T-helper 1 cell (primary cell): Measurements from ENCODE around the gene TMEM52B.
A peak's percentile ranks its signal among the peaks of the same experiment; 100 is the strongest.

Source experiments
- DNase-seq, 5 donors: peaks; one replicate each; pipeline ENCODE4 v3.0.0-alpha.2; 2012 to 2020
- total RNA-seq, 4 donors: gene quantifications; one replicate each; lab custom pipeline; 2026; lab: John Stamatoyannopoulos, UW

TMEM52B gene
- total RNA-seq: 0 reads per million in 4 donors

DNA sequence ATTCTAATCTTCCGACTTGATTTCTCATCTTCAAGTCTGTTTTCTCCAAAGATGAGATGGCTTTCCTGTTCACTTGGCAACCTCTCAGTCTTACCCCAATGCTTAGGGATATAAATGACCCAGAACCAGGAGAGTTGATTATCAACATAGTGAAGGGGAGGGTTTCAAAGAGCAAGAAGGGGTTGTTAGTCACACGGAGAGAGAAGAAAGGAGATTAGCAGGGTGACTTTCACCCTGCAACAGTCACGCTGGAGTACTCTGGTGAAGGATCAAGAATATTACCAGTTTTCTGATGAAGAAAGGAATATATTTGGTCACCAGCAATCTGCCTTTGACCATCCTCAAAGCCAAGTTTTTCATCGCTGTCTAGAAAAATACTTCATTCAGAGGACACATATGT is at the start of gene TMEM52B:
TSS of gene TMEM52B (plus strand) at position 212 of the 400 bp plus-strand sequence. CDS start 543 bp downstream, outside the sequence.
- DNase-seq: no peak

- peak in 1 of 5 donors; percentile 42 for DNase-seq
Observed at GRCh38 chr12:10130042-10130441, 48.8 kb upstream of the TMEM52B start, which contains the start of gene CLEC7A. Gene CLEC7A (minus strand): TSS chr12:10130199. CDS start chr12:10130082, 117 bp downstream.

DNA sequence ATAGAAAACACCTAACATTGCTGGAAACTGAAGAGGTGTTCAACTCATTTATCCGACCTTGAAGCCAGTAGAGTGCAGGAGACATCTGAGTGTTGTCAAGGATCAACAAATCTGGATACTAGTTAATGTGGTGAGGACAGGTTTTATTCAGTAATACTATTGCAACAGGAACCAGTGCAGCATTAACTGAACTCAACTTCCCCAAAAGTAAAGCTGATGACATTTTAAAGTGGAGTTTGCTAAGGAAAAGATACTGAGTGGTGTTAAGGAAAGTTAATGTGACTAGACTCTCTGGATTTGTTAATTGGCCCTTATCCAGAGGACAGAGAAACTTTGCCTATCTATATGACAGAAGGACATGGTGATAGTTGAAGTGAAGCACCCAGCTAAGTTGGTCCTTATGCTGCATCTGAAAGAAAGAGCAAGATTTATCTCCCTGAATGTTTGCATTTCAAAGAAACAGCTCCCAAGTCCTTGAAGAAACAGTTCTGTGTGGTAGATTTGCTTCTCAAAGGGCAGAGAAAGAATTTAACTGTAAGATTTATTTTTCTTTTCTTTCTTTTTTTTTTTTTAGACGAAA is 47.6 kb upstream of the TMEM52B start:
- no peak for DNase-seq

DNA sequence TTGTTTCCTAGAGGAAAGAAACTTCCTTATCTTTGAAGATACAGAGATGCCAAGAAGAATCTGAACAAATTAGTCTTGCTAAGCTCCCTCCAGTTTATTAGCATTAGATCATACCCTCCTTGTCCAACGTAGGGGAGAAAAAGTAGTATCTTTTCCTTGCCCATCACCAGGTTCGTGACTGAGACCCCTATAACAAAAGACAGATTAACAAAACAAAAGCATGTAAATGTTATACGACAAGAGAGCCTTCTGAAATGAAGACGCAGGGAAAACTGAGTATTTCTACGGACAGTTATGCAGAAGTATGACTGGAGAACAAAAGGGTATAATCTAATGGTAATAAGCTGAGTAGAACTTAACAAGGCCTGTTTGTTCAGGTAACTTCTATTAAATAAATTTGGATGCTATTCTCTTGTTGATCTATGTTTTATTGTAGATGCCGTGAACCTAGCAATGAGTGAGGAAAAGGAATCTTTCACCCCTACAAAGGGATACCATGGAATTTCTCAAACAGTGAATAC is 45.9 kb upstream of the TMEM52B start:
- no peak for DNase-seq

- no peak for DNase-seq
Observed at GRCh38 chr12:10135126-10135525, 43.7 kb upstream of the TMEM52B start.

DNA sequence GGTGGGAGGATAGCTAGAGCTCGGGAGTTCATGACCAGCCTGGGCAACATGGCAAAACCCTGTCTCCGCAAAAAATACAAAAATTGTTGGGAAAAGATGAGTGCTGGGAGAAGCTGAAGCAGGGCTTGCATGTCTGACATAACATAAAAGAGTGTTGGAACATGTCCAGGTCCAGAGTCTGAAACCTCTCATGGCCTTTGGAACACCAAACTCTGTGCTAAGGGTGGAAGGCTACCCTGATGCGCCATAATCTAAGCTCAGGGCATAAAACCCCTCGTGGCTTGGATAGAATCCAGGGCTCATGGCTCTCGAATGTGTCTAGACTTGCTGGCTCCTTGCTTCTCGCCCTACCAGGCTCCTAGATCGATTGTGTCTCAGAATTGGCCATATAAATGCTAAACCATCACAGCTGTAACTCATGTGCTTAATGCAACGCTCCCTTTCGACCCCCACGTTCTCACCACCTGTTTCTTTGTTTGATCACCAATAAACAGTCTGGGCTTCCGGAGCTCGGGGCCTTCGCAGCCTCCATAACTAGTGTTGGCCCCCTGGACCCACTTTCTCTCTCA is 42.1 kb upstream of the TMEM52B start:
- DNase-seq: no peak

- peak in 3 of 5 donors; percentile 12 to 46 (median 31) for DNase-seq
Observed at GRCh38 chr12:10140001-10140400, 38.8 kb upstream of the TMEM52B start.

DNA sequence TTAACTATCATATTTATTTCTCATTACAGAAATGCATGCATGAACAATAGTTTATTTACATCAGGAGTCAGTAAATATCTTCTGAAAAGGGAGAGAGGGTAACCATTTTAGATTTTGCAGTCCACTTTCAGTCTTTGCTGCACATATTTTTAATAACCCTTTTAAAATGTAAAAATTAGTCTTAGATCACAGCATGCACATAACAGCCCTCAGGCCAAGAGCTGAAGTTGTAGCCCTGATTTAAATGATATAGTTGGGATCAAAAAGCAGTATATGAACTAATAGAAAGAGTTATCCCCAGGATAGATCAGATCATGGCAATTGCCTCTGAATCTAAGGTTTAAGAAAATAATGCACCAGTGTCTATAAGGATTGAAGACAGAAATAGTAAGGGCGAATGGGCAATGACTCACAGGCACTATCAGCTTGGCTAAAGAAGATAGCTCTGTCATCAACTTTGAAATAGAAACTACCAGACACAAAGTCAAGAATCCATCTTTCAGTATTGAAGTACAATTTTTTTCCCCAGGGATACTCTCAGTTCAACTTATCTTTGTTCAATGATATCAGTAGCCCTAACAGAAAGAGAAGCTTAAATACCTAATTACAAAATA is 35.7 kb upstream of the TMEM52B start:
- no peak for DNase-seq

DNA sequence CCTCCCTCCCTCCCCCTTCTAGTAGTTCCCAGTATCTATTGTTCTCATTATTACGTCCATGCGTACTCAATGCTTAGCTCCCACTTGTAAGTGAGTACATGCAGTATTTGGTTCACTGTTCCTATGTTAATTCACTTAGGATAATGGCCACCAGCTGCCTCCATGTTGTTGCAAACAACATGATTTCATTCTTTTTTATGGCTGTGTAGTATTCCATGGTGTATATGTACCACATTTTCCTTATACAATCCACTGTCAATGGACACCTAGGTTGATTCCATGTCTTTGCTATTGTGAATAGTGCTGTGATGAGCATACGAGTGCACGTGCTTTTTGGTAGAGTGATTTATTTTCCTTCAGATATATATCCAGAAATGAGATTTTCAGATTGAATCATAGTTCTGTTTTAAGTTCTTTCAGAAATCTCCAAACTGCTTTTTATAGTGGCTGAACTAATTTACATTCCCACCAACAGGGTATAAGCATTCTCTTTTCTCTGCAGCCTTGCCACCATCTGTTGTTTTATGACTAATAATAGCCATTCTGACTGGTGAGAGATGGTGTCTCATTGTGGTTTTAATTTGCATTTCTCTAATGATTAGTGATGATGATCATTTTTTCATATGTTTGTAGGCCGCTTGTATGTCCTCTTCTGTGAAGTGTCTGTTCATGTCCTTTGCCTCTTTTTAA is 31.0 kb upstream of the TMEM52B start:
- DNase-seq: no peak

DNA sequence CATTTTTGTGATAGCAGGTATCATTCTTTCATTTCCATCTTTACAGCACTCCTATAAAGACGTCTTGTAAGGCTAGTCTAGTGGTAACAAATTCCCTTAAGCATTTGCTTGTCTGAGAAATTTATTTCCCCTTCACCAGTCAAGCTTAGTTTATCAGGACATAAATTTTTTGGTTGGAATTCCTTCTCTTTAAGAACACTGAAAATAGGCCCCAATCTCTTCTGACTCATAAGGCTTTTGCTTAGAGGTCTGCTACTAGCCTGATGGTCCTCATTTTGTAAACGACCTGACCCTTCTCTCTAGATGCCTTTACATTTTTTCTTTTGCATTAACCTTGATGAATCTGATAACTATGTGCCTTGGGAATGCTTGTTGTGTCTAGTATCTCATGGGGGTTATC is 27.2 kb upstream of the TMEM52B start:
- no peak for DNase-seq

DNA sequence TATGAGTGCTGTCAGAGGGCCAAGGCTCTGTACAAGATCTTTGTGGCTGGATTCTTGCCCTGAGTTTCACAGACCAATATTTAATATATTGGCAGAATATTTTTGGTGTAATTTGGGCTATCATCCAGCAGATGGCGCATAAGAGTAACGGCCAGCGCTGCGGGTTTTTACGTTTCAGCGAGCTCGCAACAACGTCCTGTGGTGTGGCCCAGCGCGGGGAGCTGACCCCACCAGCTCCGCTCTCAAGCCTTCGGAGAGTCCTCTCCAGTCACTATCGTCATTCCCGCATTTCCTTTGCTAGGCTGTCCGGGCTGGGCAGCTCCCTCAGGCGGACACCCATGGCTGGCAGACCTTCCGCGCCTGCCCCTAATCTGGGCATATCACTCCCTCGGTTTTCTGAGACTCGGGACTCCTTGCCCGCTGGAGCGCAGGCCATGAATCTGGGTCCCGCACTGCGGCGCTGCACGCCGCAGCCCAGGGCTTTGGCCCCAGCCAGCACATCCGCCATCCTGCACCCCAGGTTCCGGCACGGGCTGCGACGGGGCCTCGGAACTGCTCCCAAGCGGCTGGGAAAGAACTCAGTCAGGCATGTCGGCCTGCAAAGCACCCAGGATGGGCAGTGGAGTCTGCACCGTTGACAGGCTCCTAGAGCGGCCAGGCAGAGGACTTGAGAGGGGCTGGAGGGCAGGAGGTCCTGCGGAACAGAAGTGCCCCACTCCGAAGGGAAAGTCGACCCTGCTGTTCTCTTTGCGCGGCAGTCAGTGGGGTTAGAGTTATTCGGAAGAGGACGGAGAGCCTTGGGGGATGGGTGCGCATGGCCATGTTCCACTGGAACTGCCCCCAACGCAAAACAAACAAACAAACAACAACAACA is 25.3 kb upstream of the TMEM52B start:
- DNase-seq: peak; percentile 11 to 59 (median 33)

- DNase-seq: no peak
Observed at GRCh38 chr12:10154145-10154496, 24.7 kb upstream of the TMEM52B start.

- no peak for DNase-seq
Observed at GRCh38 chr12:10155966-10156365, 22.9 kb upstream of the TMEM52B start.

GRCh38 chr12:10158406-10158805 is 20.4 kb upstream of the TMEM52B start:
- no peak for DNase-seq

DNA sequence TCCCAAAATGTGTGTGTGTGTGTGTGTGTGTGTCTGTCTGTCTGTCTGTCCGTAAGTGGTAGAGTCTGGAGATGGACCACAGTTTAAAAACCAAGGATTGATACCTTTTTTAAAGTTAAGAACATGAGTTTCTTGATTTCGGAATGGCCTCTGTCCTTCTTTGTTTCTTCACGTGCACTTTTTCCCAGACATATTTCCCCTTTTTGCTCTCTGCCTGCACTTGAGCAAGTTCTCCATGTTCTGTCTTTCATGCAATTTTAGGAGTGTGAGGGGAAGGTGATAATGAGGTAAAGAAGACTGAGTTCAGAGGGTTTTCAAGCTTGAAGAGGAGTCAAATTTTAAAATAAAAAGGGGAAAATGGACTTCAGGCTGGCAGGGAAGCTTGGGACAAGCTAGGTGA is 19.6 kb upstream of the TMEM52B start:
- no peak for DNase-seq

DNA sequence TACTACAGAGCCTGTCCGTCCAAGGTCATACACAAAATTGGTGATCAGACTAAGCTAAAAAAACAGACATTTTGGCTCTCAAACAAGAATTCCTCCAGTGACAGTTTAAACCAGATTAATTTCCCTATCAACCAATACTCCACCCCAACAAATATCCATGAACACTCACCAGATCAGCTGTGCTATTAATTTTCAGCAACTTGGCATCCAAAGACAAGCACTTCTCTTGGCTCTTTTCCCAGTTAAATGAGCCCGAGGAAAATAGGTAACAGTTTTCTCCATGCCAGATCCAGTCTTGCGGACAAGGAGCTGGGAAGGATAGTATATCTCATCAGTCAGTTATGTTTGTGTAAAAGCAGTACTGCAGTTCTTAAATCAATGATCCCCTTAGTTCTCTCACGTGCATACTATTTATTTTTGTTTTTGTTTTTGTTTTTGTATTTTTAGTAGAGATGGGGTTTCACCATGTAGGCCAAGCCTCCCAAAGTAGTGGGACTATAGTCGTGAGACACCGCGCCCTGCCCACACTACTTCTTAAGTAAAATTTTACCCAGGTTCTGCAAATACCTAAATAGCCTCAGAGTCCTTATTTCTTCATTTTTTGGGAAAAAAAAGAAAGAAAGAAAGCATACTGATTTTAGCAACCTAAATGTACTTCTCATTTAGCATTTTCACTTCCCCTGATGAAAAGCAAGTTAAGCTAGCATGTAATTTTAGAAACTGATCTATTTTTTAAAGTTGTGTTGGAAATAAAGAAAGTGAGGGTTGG is 18.0 kb upstream of the TMEM52B start:
- no peak for DNase-seq

DNA sequence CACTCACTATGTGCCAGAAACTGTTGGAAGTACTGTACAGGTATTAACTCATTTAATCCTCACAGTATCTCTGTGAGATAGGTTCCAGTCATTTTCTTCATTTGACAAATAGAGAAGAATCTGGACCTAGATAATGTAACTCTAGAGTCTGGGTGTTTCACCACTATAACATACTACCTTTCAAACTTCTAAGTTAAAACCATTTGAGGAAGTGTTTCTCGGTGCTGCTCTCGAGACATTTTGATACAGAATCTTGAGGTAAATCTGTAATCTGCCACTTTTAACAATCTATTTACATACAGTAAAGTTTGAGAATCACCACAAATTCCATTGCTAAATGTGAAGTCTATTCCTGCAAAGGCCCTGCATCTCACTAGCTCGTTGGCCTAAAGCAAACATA is 15.7 kb upstream of the TMEM52B start:
- DNase-seq: no peak

- no peak for DNase-seq
Observed at GRCh38 chr12:10165421-10165820, 13.4 kb upstream of the TMEM52B start.

DNA sequence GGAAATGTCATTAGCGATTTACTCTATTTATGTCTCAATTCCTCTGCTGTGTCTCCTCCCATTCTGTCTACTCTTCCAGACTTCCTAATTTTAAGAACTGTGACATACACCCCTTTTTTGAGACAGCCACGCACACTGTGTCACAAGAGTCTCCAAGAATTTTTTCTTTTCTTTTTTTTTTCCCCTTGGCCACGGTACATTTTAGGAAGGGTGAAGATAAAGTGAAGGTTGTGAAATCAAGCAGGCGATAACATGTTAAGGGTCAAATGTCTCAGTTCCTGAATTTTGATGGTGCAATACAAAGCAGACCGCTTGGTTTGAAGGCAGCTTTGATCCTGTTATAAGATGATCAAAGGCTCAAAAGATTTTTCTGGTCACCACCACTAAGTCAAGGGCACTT is 11.2 kb upstream of the TMEM52B start:
- DNase-seq: no peak

DNA sequence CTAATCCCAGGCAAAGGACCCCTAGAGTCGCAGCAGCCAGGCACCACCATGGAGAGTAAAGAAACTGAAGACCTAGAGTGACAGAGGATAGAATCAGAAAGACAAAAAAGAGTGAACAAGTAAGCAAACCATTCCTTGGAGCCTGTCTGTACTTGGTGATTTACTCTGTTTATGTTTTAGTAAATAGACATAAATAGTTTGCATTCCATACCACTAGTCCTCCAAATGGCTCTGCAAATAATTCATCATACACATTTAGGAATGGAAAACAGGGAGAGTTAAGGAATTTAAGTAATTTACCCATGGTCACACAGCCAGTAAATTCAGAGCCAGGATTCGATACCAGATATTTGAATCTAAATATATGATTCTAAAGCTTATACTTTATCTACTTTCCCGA is 9.7 kb upstream of the TMEM52B start:
- no peak for DNase-seq

- DNase-seq: no peak
Observed at GRCh38 chr12:10170216-10170615, 8.6 kb upstream of the TMEM52B start.
